ENCODE results near the gene SLC44A2.
A peak's percentile ranks its signal among the peaks of the same experiment; 100 is the strongest.

The SLC44A2 gene

GRCh38 chr19:10617409-10618121 is 7.8 kb upstream of the SLC44A2 start:
- no peak for DNase-seq

GRCh38 chr19:10618846-10619245 is 6.5 kb upstream of the SLC44A2 start:
- no peak for DNase-seq

GRCh38 chr19:10620786-10621185 is 4.6 kb upstream of the SLC44A2 start:
- DNase-seq = no peak

DNA sequence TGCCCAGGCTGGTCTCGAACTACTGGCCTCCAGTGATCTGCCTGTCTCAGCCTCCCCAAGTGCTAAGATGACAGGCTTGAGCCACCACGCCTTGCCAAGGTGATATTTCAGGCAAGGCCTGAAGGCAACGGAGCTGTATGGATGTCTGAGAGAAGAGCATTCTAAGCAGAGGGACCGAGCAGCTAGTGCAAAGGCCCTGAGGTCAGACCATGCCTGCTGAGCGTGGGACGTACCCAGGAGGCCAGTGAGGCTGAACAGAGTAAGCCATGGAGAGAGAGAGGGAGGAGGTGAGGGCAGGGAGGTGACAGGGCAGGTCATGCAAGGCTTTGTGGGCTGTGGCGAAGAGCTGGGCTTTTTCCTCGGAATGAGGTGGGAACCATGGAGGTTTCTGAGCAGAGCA is 3.4 kb upstream of the SLC44A2 start:
- DNase-seq = no peak

DNA sequence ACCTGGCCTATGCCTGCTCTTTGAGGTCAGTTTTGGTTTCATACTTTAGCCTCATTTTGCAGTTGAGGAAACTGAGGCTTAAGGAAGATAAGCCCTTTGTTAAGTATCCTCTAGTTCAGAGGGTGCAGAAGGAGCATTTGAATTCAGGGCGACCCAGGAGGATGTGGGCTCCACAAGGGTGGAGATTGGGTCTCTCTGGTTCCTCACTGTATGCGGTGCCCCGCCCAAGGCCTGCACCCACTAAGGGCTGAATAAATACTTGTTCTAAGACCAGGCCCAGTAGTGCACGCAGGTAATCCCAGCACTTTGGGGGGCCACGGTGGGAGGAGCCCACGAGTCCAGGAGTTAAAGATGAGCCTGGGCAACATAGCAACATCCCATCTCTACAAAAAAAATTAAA is 768 bp upstream of the SLC44A2 start:
- no peak for DNase-seq

GRCh38 chr19:10625762-10626138 is 397 bp downstream of the SLC44A2 start:
- DNase-seq = no peak

DNA sequence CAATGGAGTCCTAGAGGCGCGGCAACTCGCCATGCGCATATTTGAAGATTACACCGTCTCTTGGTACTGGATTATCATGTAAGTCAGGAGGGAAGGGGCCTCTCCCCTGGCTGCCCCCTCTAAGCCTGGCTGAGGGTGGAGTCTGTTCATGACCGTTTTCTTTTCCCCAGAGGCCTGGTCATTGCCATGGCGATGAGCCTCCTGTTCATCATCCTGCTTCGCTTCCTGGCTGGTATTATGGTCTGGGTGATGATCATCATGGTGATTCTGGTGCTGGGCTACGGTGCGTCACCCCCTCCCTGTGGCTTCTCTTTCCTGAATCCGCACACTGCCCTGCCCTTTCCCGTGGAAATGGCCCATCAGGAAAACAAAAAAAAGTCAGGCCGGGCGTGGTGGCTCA is 6.5 kb downstream of the SLC44A2 start:
- no peak for DNase-seq

GRCh38 chr19:10634430-10634829 is 9.1 kb downstream of the SLC44A2 start:
- DNase-seq = no peak

- no peak for DNase-seq
Measured at GRCh38 chr19:10634963-10635362, 9.6 kb downstream of the SLC44A2 start.

GRCh38 chr19:10636304-10636972 is 11.1 kb downstream of the SLC44A2 start:
- no peak for DNase-seq

DNA sequence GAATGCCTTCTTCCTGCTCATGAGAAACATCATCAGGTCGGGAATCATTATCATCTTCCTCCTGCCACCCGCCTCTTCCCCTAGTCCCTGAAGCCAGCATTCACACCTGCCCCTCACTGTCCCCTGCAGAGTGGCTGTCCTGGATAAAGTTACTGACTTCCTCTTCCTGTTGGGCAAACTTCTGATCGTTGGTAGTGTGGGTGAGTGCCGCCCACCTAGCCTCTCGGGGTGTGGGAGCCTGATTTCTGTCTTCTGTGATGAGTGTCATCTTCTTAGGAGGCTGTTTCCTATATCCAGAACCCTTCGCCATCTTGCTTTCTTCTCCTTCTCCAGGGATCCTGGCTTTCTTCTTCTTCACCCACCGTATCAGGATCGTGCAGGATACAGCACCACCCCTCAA is 12.5 kb downstream of the SLC44A2 start:
- no peak for DNase-seq

GRCh38 chr19:10639836-10640235 is 14.5 kb downstream of the SLC44A2 start:
- DNase-seq = no peak

DNA sequence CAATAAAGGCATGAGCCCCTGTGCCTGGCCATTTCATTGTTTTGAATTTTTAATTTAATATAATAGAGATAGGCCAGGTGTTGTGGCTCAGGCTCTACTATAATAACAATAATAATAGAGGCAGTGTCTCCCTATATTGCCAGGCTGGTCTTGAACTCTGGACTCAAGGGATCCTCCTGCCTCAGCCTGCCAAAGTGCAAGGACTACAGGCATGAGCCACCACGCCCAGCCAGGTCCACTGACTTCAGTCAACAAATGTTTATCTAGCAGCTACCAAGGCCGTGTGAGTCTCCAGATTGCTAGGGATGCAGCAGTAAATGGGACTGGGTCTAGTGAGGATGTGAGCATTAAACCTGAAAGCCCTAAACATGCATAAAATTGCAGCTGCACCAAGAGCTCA is 15.0 kb downstream of the SLC44A2 start:
- no peak for DNase-seq

DNA sequence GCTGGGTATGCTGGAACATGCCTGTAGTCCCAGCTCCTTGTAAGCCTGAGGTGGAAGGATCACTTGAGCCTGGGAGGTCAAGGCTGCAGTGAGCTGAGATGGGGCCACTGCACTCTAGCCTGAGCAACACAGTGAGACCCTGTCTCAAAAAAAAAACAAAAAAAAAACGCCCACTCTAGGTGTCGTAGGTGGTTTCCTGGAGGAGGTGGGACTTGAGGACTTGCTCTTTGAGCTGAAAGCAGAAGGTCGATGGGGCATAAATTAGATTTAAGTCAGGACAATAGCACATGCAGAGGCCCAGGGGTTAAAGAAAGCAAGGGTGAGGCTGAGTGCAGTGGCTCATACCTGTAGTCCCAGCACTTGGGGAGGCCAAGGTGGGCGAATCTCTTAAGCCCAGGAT is 15.9 kb downstream of the SLC44A2 start:
- DNase-seq = no peak

GRCh38 chr19:10642473-10643171 is 17.3 kb downstream of the SLC44A2 start:
- DNase-seq = no peak

DNA sequence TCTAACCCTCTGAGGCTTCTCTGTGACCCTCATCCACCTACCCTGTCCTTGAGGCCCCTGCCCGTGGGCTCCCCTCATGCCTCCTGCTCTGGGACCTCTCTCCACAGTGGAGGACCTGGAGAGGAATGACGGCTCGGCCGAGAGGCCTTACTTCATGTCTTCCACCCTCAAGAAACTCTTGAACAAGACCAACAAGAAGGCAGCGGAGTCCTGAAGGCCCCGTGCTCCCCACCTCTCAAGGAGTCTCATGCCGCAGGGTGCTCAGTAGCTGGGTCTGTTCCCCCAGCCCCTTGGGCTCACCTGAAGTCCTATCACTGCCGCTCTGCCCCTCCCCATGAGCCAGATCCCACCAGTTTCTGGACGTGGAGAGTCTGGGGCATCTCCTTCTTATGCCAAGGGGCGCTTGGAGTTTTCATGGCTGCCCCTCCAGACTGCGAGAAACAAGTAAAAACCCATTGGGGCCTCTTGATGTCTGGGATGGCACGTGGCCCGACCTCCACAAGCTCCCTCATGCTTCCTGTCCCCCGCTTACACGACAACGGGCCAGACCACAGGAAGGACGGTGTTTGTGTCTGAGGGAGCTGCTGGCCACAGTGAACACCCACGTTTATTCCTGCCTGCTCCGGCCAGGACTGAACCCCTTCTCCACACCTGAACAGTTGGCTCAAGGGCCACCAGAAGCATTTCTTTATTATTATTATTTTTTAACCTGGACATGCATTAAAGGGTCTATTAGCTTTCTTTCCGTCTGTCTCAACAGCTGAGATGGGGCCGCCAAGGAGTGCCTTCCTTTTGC is 18.0 kb downstream of the SLC44A2 start:
- DNase-seq = no peak

- no peak for DNase-seq
Measured at GRCh38 chr19:10643968-10644259, 18.6 kb downstream of the SLC44A2 start.

DNA sequence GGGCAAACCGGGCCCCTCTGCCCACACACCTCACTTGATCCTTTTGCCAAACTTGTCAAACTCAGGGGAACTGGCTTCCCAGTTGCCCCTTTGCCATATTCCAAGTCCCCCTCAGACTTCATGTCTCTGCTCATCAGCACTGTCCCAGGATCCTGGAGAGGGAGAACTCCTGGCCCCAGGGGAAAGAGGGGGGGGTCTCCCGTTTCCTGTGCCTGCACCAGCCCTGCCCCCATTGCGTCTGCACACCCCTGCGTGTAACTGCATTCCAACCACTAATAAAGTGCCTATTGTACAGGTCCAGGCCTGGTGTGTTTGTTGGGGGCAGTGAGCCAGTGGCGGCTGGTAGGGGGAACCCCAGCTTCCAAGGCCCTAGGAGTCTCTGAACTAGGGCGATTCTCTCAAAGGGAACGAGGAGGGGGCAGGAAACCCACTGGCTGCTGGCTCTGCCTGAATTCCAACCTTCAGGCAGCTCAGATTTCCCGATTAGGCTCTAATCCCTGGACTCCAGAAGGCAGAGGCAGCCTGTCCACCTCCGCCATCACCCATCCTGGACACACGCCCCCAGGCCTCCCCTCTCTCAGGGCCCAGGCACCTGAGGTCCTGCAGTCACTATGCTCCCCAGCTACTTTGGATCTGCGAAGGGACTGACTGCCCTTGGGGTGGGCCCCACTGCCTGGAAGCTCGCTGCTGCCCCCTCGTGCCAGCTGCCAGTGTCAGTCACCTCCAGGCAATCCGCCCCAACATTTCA is 19.1 kb downstream of the SLC44A2 start:
- DNase-seq = peak; percentile 65

DNA sequence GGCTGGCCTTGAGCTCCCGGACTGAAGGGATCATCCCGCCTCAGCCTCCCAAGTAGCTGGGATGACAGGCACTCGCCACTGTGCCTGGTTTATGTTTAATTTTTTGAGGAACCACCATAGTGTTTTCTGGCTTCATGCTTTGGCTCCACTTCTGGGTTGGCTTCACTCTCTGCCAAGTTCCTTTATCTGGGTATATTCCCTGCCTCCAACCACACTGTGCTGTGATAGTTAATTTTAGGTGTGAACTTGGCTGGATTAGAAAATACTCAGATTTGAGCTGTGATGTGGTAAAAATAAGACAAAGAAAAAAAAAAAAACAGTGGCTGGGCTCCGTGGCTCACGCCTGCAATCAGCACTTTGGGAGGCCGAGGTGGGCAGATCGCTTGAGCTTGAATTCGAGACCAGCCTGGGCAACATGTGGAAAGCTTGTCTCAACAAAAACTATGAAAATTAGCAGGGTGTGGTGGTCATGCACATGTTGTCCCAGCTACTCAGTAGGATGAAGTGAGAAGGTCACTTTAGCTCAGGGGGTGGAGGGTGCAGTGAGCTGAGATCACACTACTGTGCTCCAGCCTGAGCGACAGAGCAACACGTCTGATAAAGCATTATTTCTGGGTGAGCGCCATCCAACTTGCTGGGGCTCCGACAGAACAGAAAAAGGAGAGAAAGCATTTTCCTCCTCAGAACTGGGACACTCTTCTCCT is 21.3 kb downstream of the SLC44A2 start:
- no peak for DNase-seq

GRCh38 chr19:10648360-10648759 is 23.0 kb downstream of the SLC44A2 start:
- no peak for DNase-seq

- DNase-seq = no peak
Measured at GRCh38 chr19:10651851-10652250, 26.5 kb downstream of the SLC44A2 start.

DNA sequence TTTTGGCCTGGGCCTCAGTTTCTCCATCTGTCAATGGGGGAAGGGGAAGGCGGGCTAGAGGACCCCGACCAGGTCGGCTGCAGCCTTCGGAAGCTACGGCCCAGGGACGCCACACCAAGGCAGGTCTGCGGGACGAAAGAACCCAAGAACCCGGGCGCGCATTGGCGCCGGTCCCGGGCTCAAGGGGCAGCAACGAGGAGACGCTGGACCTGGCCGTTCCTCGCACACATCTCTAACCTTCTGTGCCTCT is 28.1 kb downstream of the SLC44A2 start:
- no peak for DNase-seq

All from NCI-H1105 treated with DMSO at 0.1 percent for 48 hours (cell line).